Loucy (cell line): ENCODE results near the gene MIB1.
A peak's percentile ranks its signal among the peaks of the same experiment; 100 is the strongest.

Experiments
- H2AFZ ChIP-seq: fragments of 200-600 bp; sonication (generic); 2 replicates; pipeline ENCODE4 v1.6.0; 2016; ENCODE audit warnings: antibody characterized with exemption, mild to moderate bottlenecking, low read length, moderate library complexity
- H3F3A ChIP-seq: fragments of 200-600 bp; 2 replicates; pipeline ENCODE4 v1.6.0; 2016; ENCODE audit warnings: antibody characterized with exemption, low read depth, mild to moderate bottlenecking
- H3K27me3 ChIP-seq: fragments of 200-600 bp; sonication (generic); 2 replicates; pipeline ENCODE4 v1.6.1; 2014; ENCODE audit warnings: low read length, mild to moderate bottlenecking; ENCODE audit not compliant: insufficient read depth, poor library complexity, severe bottlenecking
- H3K36me3 ChIP-seq: fragments of 200-600 bp; sonication (generic); 2 replicates; pipeline ENCODE4 v1.6.1; 2016; ENCODE audit warnings: low read length; ENCODE audit not compliant: insufficient read depth
- H3K4me1 ChIP-seq: fragments of 200-600 bp; sonication (generic); 2 replicates; pipeline ENCODE4 v1.5.1; 2014; ENCODE audit warnings: low read length, mild to moderate bottlenecking; ENCODE audit not compliant: insufficient read depth, poor library complexity, severe bottlenecking
- H3K4me2 ChIP-seq: fragments of 200-600 bp; sonication (generic); 2 replicates; pipeline ENCODE4 v1.6.0; 2014; ENCODE audit warnings: antibody characterized with exemption, low read length, low read depth, mild to moderate bottlenecking; ENCODE audit not compliant: poor library complexity, severe bottlenecking
- H3K4me3 ChIP-seq: fragments of 200-600 bp; sonication (generic); 2 replicates; pipeline ENCODE4 v1.5.1; 2014; ENCODE audit warnings: low read length, mild to moderate bottlenecking, mixed read lengths; ENCODE audit not compliant: poor library complexity, severe bottlenecking
- H3K79me2 ChIP-seq: fragments of 200-600 bp; sonication (generic); 2 replicates; pipeline ENCODE4 v1.6.1; 2014; ENCODE audit warnings: low read length; ENCODE audit not compliant: insufficient read depth
- H3K9ac ChIP-seq: fragments of 200-600 bp; sonication (generic); 2 replicates; pipeline ENCODE4 v1.6.0; 2014; ENCODE audit warnings: mild to moderate bottlenecking, low read depth, low read length, moderate library complexity; ENCODE audit not compliant: poor library complexity, severe bottlenecking
- H3K9me2 ChIP-seq: fragments of 200-600 bp; sonication (generic); replicated peaks from 2 replicates; pipeline ENCODE4 v1.6.1; 2016; ENCODE audit warnings: low read depth, low read length, mixed read lengths
- H3K9me3 ChIP-seq: fragments of 200-600 bp; sonication (generic); 2 replicates; pipeline ENCODE4 v1.6.1; 2014; ENCODE audit warnings: mild to moderate bottlenecking, antibody characterized with exemption, low read length, low read depth; ENCODE audit not compliant: insufficient read depth
- H4K20me1 ChIP-seq: fragments of 200-600 bp; sonication (generic); 2 replicates; pipeline ENCODE4 v1.6.0; 2014; ENCODE audit warnings: antibody characterized with exemption, low read length, mild to moderate bottlenecking; ENCODE audit not compliant: insufficient read depth, poor library complexity, severe bottlenecking
- CTCF ChIP-seq: fragments of 200-600 bp; sonication (generic); conservative IDR thresholded peaks from 2 replicates; pipeline ENCODE4 v1.5.1; 2014; ENCODE audit warnings: mild to moderate bottlenecking, antibody characterized with exemption, low read length
- EZH2phosphoT487 ChIP-seq: fragments of 200-600 bp; IDR thresholded peaks from 2 replicates; pipeline ENCODE4 v1.6.1; 2018; ENCODE audit warnings: antibody characterized with exemption, mild to moderate bottlenecking, moderate library complexity, borderline replicate concordance

Gene MIB1

DNA sequence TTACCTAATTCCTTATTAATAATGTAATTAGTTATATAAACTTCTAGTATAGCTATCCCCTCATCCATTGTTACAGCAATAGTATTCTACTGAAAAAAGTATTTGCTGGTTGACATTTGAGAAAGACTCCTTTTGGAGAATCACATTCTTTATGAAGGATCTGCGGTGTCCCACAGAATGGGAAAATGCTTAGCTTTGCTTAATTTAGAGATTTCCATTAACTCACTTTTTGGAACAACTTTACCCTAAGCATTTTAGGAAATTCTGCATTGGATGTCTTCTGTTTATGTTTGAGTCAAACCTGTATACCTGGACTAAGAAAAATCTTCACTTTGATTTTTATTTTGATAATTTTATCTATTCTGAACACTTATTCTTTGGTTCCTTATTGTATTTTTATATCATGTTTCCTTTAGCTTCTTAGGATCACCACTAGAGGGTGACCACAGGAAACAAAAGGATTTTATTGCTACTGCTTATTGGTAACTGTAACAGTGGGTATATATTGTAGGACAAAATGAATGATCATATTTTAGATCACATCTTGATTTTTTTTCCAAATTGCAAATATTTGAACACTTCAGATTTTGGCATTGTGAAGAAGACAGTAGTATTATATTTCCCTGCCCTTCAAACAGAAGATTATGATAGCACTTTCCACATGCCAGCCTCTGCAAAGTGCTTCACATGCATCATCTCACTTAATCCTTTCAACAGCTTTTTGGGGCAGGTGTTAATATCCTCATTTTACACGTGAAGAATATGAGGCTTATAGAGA lies 79.6 kb downstream of the MIB1 start:
- Histone ChIP-seq H3K9me3 (no peaks in the 10 kb centered on the region), H3K27me3 (no peaks in the 10 kb centered on the region), H3K79me2 (no peaks in the 10 kb centered on the region), H3K36me3 (peaks cover 55% of the 10 kb centered on the region; the same call in 1 of the 2 replicates), H3K4me1 (peaks cover 8% of the 10 kb centered on the region), H3F3A (no peaks in the 10 kb centered on the region), H3K4me2 (no peak overlapping the region), H3K9me2 (no peaks in the 10 kb centered on the region), H3K9ac (no peak overlapping the region), H2AFZ (no peak overlapping the region), H4K20me1 (no peaks in the 10 kb centered on the region), H3K4me3 (no peak overlapping the region)
- TF ChIP-seq CTCF: peak; percentile 84
- no peak for TF ChIP-seq EZH2phosphoT487

DNA sequence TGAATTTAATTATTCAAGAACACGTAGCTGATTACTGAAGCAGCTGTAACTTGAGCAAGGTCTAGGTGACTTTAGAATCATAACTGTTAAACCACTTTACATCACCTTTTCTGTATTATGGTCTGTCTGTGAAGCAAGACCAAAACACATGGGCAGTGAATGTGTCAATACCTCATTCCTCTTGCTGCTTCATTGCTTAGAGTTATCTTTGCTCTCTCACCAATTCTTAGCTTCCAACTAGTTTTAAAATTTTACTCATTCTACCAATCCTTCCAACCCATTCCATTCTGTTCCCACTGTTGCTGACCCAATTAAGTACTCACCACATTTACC lies 80.2 kb downstream of the MIB1 start:
- Histone ChIP-seq H3F3A (no peaks in the 10 kb centered on the region), H3K27me3 (no peaks in the 10 kb centered on the region), H3K4me3 (no peak overlapping the region), H3K9ac (no peak overlapping the region), H3K79me2 (no peaks in the 10 kb centered on the region), H3K9me3 (no peaks in the 10 kb centered on the region), H2AFZ (no peak overlapping the region), H4K20me1 (no peaks in the 10 kb centered on the region), H3K9me2 (no peaks in the 10 kb centered on the region), H3K4me1 (peaks cover 8% of the 10 kb centered on the region), H3K36me3 (peaks cover 52% of the 10 kb centered on the region; the same call in 1 of the 2 replicates), H3K4me2 (no peak overlapping the region)
- TF ChIP-seq CTCF (no peak), EZH2phosphoT487 (no peak)

DNA sequence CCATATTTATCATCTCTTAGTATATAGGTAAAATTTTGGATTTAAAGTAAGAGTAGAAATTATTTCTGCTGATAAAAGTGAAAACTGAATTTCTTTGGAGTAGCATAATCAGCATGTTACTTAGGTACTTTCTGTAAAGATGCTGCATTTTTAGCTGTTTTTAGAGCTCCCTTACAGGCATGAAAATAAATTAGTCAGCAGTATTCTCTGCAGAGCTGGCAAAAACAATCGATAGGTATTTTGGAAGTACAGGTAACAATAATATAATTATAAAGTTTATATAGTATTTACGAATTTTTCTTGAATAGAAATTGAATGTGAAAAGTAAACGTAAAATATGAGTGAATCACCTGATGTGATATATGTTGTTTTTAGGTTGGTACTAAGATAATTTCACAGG lies 83.3 kb downstream of the MIB1 start:
- H3K27me3 ChIP-seq: no peaks in the 10 kb centered on the region
- peaks cover 8% of the 10 kb centered on the region for H3K4me1 ChIP-seq
- no peak overlapping the region for H3K4me3 ChIP-seq
- no peaks in the 10 kb centered on the region for H3K9me2 ChIP-seq
- no peaks in the 10 kb centered on the region for H4K20me1 ChIP-seq
- H3K9me3 ChIP-seq: no peaks in the 10 kb centered on the region
- H3K4me2 ChIP-seq: no peak overlapping the region
- no peak overlapping the region for H3K9ac ChIP-seq
- H3K79me2 ChIP-seq: no peaks in the 10 kb centered on the region
- peaks cover 45% of the 10 kb centered on the region; the same call in 1 of the 2 replicates for H3K36me3 ChIP-seq
- H2AFZ ChIP-seq: no peak overlapping the region
- H3F3A ChIP-seq: no peaks in the 10 kb centered on the region
- TF ChIP-seq CTCF (no peak), EZH2phosphoT487 (no peak)
